K562 (cell line): ENCODE measurements around the gene SMG1. TPM values are rescaled to one million over a fixed set of nuclear protein-coding genes. Genes with fewer than 3 reads are reported as not detected.
A peak's percentile ranks its signal among the peaks of the same experiment; 100 is the strongest.

Source experiments
- AFF4 ChIP-seq: sonication (generic); formaldehyde crosslinking; IDR thresholded peaks from 2 replicates; pipeline ENCODE4 v1.8.0; 2023; ENCODE audit warnings: mild to moderate bottlenecking, missing genetic modification reagents
- DPF2 ChIP-seq: fragments of 450-650 bp; IDR thresholded peaks from 2 replicates; pipeline ENCODE4 v1.6.1; 2016
- EP300 ChIP-seq: IDR thresholded peaks from 2 replicates; pipeline ENCODE4 v1.6.1; 2012; ENCODE audit warnings: low read length, improper control_type of control experiment
- ESRRA ChIP-seq: fragments of 450-650 bp; IDR thresholded peaks from 2 replicates; pipeline ENCODE4 v1.6.1; 2014; ENCODE audit warnings: low read depth, mild to moderate bottlenecking, moderate library complexity, borderline replicate concordance
- ETV1 ChIP-seq: fragments of 450-650 bp; conservative IDR thresholded peaks from 2 replicates; pipeline ENCODE4 v1.6.1; 2016; ENCODE audit warnings: missing genetic modification characterization, control low read depth, low read depth, missing compliant biosample characterization
- GABPA ChIP-seq: fragments of 200-800 bp; sonication (Bioruptor generic); conservative IDR thresholded peaks from 2 replicates; pipeline ENCODE4 v1.6.1; 2016; ENCODE audit warnings: low read depth, missing genetic modification characterization, missing compliant biosample characterization
- GTF2A2 ChIP-seq: IDR thresholded peaks from 2 replicates; pipeline ENCODE4 v1.6.1; 2016; ENCODE audit warnings: mild to moderate bottlenecking, missing genetic modification characterization, missing compliant biosample characterization
- KAT7 ChIP-seq: sonication (generic); formaldehyde crosslinking; IDR thresholded peaks from 2 replicates; pipeline ENCODE4 v1.8.0; 2022; ENCODE audit warnings: missing genetic modification reagents, mild to moderate bottlenecking, borderline replicate concordance
- MAFF ChIP-seq: IDR thresholded peaks from 2 replicates; pipeline ENCODE4 v1.6.1; 2012; ENCODE audit warnings: low read length, improper control_type of control experiment
- MEIS2 ChIP-seq: fragments of 450-650 bp; IDR thresholded peaks from 2 replicates; pipeline ENCODE4 v1.6.1; 2014; ENCODE audit warnings: mild to moderate bottlenecking; ENCODE audit not compliant: partially characterized antibody
- NFE2L1 ChIP-seq: fragments of 450-650 bp; IDR thresholded peaks from 2 replicates; pipeline ENCODE4 v1.6.1; 2016; ENCODE audit warnings: missing genetic modification characterization, low read depth, mild to moderate bottlenecking, missing compliant biosample characterization, moderate library complexity, borderline replicate concordance
- NR1H2 ChIP-seq: sonication (generic); formaldehyde crosslinking; IDR thresholded peaks from 2 replicates; pipeline ENCODE4 v1.4.0; 2020; ENCODE audit warnings: mild to moderate bottlenecking, missing genetic modification reagents
- PHF8 ChIP-seq: fragments of 200-600 bp; sonication (generic); IDR thresholded peaks from 2 replicates; pipeline ENCODE4 v1.6.1; 2012; ENCODE audit warnings: mixed run types, mild to moderate bottlenecking, inconsistent platforms, low read length, moderate library complexity, borderline replicate concordance
- RBM17 ChIP-seq: fragments of 200-400 bp; formaldehyde crosslinking; IDR thresholded peaks from 2 replicates; pipeline ENCODE4 v1.6.1; 2017; ENCODE audit warnings: low read depth, mild to moderate bottlenecking, low read length, borderline replicate concordance
- RBM22 ChIP-seq: fragments of 200-400 bp; formaldehyde crosslinking; IDR thresholded peaks from 2 replicates; pipeline ENCODE4 v1.6.1; 2018; ENCODE audit warnings: low read length, low read depth; ENCODE audit not compliant: poor library complexity, severe bottlenecking
- ZBTB49 ChIP-seq: sonication (generic); formaldehyde crosslinking; IDR thresholded peaks from 2 replicates; pipeline ENCODE4 v1.8.0; 2022; ENCODE audit warnings: missing genetic modification reagents, mild to moderate bottlenecking, borderline replicate concordance
- ZNF133 ChIP-seq: fragments of 250-450 bp; sonication (Bioruptor Pico); IDR thresholded peaks from 2 replicates; pipeline ENCODE4 v1.4.0; 2020; ENCODE audit warnings: mild to moderate bottlenecking
- polyA plus RNA-seq, 8 experiments: library from polyadenylated mRNA; depleted of rRNA in 4 of 8; stranded (reverse) in 5 of 8; unstranded in 3 of 8; fragments of >200 nt; fragmentation: Nextera tagmentation in 2 of 8; fragmentation: Illumina TruSeq in 1 of 8; extraction: Ambion mirVana in 2 of 8; extraction: Trizol in 1 of 8; gene quantifications; 2 replicates each; pipeline versions ENCODE4 v1.2.1 to v1.2.3, GENCODE V29; 2011 to 2014; ENCODE audit warnings: inconsistent platforms in 1 of 8, missing spikeins in 1 of 8
- total RNA-seq, 7 experiments: library from RNA; depleted of rRNA in 6 of 7; stranded (reverse); fragments of >200 nt in 6 of 7; fragmentation: Illumina TruSeq in 2 of 7; extraction: Trizol in 2 of 7; gene quantifications; 2 replicates each; pipeline versions ENCODE4 v1.2.1 to v1.2.3, GENCODE V29; 2011 to 2021; ENCODE audit warnings: low replicate concordance in 1 of 7

Gene SMG1
- total and polyA plus RNA-seq, 9 of the 15 experiments (the other 6 are each of a cell fraction or from before 2014, with no cell fraction given): 3.4 to 54.8 (median 32.0) TPM

- TF ChIP-seq NFE2L1 (peak; percentile 56), ETV1 (tag) (peak; percentile 53; the same call in 1 of the 2 replicates), RBM22 (no peak), NR1H2 (CRISPR knock-in tag) (no peak), DPF2 (peak; percentile 65; the same call in 1 of the 2 replicates), ZNF133 (no peak), AFF4 (CRISPR knock-in tag) (no peak), ESRRA (no peak), GABPA (tag) (no peak), GTF2A2 (tag) (no peak), EP300 (0 out of 2 replicates have a peak, but pooled peaks have one; percentile 13), KAT7 (CRISPR knock-in tag) (no peak), PHF8 (no peak), RBM17 (no peak), ZBTB49 (CRISPR knock-in tag) (no peak), MEIS2 (peak; percentile 59), MAFF (peak; percentile 61)
Observed at GRCh38 chr16:18803569-18804462, 122.4 kb downstream of the SMG1 start (continued).
